LHCN-M2 (cell line): ENCODE results near the gene LAMTOR1. TPM values are rescaled to one million over a fixed set of nuclear protein-coding genes. Genes with fewer than 3 reads are reported as not detected.

Source experiments
- DNase-seq: peaks from one replicate; pipeline ENCODE4 v3.0.0-alpha.2; 2012; ENCODE audit warnings: low read depth
- total RNA-seq: library from RNA; depleted of rRNA; stranded (reverse); fragments of >200 nt; gene quantifications from 2 replicates; pipeline ENCODE4 v1.2.3, GENCODE V29; 2014

Gene LAMTOR1
- total RNA-seq, 1 experiment from 2014 or later: 150 TPM

DNA sequence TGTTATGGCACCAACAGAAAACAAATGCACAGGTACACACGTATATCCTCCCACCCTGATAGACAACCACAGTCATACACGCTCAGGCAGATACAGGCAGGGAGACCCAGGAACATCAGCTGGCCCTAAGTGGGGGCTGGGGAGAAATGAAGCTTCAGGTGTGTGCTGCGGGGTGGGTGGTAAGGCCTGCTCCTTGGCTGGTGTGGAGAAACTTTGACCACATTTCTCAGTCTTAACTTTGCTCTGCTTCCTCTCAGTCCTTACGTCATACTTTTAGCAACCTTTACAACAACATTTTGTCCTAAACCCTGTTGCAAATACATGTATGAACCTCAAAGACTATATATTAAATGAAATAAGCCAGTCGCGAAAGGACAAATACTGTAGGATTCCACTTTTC is 16.1 kb upstream of the LAMTOR1 start:
- no peak for DNase-seq

DNA sequence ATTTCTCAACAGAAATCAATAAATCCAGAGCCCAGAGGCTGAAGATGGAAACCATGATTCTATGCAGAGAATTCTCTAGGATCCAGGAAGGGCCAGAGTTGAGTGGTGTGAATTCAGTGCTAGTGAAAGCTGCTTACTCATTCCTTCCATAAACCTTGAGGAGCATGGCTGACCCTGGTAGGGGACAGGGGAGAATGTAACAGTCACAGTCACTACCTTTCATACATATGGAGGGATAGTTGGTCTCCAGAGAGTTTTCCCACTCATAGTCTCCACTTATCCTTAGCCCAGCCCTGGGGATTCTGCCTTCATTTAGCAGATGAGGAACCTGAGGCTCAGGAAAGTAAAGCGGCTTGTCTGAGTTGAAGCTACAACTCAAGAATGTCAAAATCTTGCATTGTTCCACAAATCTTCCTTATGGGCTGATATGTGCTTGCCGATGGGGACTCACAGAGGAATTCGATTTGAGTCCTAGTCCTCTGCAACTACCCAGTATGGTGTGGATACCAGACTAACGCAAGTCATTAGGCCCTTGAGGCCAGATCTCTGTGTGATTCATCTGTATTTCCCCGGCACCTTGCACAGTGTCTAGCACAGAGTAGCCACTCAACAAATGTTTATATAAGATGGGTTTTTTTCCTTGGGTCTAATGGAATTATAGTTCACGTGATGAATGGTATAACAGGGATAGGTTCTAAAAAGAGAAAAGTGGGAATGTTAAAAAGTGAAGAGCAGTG is 13.1 kb upstream of the LAMTOR1 start:
- no peak for DNase-seq

DNA sequence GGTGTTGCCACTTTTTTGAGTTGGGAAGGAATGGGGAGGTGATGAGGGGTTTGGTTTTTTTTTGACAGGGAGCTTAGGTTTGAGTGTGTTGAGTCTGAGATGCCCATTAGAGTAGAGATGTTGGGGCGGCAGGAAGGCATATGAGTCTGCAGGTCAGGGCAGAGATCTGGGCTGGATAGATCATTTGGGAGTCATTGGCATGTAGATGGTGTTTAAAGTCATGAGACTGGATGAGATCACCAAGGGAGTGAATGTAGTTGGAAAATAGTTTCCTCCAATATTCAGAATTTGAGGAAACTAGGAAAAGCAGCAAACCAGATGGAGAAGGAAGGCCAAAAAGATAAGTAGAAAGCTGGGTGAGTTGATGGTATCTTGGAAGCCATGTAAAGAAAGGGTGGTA is 11.5 kb upstream of the LAMTOR1 start:
- no peak for DNase-seq

DNA sequence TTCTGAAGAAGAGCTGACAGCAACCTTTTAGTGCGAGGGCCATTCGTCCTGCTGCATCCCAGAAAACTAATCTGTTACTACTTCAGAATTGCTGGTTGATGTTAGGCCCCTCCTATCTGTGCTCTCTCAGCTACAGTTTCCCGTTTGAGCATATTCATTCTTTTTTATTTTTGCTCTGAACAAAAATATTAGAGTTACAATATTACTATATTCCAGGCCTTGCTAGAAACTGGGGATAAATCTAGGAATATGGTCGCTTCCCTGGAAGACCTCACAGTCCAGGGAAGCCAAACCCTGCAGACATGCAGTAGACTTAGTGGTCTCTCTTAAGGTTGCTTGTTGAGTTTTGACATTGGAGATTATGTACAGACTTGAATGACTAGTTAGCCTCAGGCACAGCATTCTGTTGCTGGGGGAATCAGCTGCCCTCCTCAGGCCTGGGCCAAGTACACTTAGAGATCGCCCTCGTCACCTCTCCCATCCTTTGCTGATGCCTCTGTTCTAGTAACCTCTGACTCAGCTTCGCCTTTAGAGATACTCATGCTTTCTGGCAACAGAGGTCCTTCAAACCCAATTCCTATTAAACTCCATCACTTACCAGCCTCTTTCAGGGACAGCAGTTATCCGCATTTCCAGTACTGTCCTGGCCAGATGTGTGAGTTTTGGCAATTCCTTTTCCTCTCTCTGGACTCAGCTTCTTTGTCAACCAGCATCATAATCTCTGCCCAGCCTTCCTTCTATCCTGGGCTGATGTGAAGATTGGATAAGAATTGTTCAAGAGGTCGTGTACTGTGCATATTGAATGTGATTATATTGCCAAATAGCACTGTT is 10.1 kb upstream of the LAMTOR1 start:
- DNase-seq: peak; percentile 55

DNA sequence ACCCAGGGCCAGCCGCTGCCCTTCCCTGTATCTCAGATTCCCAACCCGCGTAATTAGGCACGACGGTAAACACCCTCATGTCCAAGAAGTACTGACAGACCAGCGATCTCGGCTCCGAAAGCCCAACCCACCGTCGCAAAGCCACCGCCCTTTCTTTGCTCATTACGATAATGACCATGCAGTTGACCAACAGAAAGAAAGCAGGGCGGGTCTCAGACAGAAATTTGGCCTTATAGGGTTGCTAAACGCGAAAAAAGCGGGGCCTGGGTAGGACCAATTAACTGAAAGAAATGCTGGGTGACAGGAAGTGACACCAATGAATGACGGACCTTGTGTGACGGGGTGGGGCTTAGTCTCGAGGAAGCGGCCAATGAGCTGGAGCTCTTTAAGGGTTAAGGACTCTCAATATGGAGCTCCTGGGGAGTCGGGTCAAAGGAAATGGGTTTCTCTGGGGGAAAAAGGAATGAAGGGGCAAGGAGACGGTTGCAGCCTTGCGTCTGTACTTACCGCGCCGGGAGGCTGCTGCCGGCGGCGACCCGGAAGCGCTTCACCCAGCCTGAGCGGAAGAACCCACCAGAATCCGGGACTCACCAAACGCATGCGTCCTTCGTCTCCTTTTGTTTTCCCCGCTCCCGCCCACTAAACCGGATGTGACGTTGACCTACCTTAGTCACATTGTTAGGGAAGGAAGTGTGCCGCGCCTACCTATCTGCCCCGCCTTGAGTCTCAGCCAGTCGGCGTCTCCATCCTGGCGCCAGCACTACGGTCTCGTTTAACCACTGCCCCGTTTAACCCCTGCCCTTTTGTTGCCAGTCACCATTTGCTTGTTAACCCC is 9.3 kb upstream of the LAMTOR1 start, which contains the start of gene ANAPC15:
TSS of gene ANAPC15 (minus strand) at position 553 of the 835 bp plus-strand sequence. CDS start 1,419 bp downstream, outside the sequence.
- DNase-seq: peak; percentile 100

DNA sequence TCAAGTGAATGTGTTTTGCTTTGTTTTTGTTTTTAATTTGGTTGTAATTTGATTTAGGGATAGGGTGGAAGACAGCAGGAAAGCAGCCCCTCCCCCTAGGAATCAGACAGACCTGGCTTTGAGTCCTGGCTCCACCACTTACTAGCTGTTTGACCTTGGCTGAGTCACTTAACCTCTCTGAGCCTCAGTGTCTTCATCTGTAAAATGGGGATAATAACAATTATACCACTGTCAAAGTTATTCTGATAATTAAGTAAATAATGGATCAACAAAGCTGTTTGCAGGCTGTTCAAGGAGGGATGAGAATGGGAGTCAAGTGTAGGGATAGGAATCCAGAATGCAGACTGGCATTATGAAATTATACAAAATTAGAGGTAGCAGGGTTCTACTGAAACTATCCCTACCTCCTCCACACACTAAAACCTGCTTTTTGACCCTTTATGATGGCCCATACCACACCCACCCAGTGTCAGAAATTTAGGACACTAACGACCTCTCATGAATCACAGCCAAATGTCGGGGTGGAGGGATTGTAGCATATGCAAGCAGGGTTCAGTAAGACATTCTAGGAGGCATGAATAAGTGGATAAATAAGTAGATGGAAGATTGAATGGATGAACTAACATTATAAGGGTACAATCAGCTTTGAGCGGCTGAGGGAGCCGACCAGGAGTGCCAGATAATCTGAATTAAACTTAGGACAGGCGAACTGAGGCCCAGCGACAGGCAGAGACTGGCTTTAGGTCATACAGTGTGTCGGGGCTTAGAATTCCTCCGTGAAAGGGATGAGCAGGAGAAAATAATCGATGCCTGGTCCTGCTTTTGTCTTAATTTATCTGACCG is 8.4 kb upstream of the LAMTOR1 start:
- DNase-seq: peak; percentile 27

DNA sequence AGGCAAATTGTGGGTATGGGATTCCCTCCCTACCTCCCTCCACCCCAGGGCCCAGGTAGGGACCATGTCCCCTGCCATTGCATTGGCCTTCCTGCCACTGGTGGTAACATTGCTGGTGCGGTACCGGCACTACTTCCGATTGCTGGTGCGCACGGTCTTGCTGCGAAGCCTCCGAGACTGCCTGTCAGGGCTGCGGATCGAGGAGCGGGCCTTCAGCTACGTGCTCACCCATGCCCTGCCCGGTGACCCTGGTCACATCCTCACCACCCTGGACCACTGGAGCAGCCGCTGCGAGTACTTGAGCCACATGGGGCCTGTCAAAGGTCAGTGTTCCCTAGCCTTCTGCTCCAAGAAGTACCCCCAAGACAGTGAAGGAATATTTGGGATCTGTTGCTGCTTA is 2.8 kb upstream of the LAMTOR1 start, which contains the start of gene TOMT:
TSS of gene TOMT (plus strand) at position 37 of the 400 bp plus-strand sequence. CDS start at position 65, 28 bp downstream.
- DNase-seq: no peak

DNA sequence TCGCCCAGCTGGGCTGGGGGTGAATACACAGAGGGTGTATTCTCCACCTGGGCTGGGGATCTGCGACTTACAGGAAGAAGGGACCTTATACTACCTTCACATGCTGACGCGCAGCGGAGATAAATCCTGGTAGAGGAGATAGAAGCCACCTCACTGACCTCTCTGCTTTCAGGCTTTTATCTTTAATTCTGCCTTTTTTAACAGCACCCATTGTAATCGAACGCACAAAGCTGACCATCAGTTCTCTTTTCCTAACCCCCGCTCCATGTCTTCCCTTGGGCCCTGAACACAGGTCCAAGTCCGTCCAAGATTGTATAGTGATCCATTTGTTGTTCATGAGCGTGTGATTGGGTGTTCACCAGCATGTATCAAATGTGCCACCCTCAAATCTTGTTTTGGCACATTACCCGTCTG is 664 bp upstream of the LAMTOR1 start:
- DNase-seq: no peak

DNA sequence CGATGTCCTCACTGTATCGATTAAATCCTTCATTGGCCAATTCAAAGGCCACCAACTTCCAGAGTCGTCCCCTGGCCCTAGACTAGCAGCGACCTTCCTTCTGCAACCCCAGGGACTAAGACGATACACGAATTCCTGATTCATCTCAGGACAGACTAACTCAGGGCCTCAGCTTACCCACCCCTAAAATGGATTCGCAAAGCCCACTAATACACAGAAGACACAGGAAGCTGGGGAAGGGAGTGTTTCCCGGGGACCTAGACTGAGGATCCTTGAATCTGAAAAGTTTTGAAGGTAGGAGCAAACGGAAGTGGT is 509 bp downstream of the LAMTOR1 start:
- DNase-seq: no peak

DNA sequence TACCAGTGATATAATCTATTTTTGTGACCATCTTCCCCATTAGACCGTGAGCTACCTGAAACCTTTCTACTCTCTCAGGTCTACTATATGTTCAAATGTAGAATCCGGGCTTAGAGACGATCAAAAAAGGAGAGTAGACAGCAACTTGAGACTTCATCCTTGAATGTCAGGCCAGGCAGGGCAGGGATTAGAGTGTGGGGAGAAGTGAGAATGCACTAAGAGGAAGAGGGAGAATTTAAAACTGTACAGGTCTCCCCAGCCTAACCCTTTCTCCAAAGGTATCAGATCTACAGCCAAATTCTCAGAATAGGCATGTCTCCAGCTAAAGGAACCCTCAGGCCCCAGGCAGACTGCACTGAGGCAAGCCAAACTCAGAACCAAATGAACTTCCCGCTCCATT is 935 bp downstream of the LAMTOR1 start:
- no peak for DNase-seq

DNA sequence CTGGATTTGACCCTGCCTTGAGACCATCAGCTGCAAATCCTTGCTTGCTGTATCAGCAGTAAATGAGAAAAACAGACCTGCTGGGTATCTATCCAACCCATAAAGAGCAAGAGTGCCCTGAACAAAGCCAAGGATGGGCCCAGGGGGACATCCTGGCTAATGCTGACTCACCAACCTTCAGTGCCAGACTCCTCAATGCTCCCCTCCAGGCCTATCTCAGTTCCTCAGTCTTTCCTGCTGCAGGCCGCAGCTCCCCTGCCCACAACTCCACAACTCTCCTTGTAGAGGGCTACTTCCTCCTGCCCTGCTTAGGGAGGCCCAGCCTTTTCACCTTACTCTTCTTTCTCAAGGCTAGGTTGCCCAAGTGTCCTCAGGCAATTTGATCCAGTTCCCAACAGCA is 2.6 kb downstream of the LAMTOR1 start:
- no peak for DNase-seq

DNA sequence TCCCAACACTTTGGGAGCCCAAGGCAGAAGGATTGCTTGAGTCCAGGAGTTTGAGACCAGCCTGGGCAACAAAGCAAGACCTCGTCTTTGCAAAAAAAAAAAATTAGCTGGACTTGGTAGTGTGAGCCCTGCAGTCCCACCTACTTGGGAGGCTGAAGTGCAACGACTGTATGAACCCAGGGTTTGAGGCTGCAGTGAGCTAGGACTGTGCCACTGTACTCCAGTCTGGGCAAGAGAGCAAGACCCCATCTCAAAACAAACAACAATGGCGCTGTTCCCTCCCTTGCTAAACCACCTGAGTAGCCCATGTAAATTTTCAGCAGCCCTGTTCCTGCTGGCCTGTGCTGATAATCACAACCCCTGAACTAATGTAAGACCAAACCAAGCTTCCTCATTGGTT is 3.1 kb downstream of the LAMTOR1 start:
- no peak for DNase-seq

DNA sequence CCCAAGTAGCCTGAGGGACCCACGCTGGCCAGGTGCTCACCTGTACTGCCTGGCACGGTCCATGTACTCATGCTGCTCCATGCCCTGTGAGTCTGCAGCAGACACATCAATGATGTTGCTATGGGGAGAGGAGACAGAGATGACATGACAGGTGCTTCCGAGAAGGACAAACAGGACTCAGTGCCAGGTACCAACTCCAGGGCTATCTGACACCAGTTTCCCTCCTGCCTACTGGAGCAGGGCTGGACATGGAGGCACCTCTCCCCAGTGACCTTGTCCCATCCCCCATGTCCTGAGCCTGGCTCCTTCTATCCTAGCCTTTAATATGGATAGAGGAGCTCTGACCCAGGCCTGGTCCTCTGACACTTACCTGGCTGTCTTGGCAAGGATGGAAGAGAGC is 4.4 kb downstream of the LAMTOR1 start:
- DNase-seq: no peak

DNA sequence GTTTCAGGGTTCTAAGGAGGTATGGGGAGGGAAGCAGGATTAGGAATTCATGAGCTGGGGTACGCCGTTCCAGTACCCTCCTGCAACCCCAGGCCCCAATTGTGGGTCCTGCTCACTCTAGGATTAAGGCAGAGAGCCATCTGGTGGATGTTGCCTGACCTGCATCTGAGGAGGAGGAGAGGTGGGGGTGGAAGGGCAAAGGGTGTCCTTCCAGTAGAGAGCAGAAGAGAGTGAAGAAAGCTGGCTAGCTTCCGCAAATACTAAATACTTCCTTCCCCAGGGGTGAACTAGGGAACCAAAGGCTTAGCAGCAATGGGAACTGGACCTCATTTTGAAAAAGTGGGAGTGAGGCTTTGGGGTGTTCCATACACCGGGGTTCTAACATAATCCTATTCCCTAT is 11.8 kb downstream of the LAMTOR1 start:
- peak; percentile 48 for DNase-seq

DNA sequence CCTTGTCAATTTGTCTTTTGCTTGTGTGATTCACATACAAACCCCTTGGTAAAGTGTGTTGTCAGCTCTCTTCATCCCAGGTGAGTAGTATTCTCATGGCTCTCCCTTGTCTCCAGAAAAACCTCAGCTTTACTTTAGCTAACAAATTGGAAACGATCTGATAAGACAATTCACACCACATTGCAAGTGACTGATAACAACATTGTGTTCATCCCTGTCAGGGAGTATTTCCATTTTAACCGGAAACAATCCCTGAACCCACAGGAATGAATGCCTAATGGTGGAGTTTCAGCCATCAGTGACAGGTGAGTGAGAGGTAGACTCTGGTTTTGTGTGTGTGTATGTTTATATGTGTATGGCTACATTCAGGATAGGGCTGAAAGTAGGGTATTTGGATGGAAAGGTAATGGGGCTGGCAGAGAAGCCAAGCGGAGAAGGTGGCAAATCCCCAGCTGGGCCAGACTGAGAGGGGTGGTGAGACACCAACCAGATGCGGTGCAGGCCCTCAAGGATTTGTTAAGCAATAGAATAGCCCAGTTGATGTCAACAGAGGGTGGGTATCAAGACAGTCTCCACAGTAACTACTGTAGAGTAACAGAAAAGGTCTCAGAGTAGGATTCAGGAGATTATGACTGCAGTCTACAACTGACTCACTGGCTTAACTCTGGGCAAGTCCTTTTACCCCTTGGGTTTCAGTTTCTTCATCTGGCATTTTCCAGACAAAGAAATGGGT is 14.9 kb downstream of the LAMTOR1 start:
- DNase-seq: no peak

DNA sequence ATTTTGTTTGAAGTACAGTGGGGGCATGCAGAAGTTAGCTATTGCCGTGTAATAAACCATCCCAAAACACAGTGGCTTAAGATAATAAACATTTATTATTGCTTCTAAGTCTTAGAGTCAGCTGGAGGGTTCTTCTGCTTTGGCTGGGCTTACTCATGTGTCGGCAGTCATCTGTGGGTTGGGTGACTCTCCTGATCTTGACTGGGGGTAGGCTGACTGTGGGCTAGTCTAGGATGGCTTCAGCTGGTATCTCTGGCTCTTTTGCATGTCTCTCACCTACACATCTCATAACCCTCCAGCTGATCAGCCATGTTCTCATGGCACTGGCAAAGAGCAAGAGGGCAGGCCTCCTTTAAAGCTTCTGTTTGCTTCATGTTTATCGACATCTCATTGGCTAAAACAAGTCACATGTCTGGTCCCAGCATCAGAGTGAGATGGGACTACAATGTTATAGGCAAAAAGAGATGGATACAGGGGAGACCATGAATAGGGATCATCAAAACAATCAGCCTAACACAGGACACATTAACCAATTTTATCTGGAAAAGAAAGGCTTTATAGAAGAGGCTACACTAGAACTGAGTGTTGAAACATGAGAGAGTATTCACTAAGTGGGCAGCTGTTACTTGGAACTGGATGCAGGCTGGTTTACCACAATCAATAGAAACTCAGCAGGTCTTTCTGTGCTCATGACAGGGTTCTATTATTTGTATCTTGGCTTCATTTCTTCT is 17.3 kb downstream of the LAMTOR1 start:
- no peak for DNase-seq

DNA sequence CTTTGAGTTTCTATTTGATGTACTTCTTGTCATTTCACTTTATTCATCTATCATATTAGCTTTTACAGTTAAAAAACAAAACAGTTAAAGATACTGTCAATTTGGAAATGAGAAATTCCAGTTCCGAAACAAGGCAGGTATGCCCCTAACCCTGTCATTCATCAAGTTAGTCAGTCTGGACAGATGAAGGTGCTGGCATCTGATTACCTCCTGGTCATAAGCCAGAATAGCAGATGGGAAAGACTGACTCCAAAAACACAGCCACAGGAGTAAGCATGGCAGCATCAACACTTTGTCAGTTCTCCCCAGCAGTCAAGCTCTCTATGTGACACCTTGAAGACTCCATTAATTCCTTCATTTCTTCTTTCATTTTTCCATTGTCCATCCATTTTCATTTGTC is 18.1 kb downstream of the LAMTOR1 start:
- no peak for DNase-seq

DNA sequence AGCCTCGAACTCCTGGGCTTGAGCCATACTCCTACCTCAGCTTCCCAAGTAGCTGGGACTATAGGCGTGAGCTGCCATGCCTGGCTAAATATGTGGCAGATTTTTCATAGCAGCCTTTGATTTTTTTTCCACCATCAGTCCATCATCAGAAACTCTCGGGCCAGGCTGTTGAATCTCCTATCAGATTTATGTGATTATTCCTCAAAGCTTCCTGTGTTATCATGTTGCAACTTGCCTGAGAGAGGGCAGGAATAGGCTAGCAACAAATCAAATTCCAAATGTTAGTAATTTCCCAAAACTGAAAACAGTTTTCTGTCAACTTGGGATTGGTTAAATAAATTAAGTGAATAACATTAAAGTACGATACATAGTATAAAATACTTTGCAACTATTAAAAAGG is 19.0 kb downstream of the LAMTOR1 start:
- DNase-seq: no peak

DNA sequence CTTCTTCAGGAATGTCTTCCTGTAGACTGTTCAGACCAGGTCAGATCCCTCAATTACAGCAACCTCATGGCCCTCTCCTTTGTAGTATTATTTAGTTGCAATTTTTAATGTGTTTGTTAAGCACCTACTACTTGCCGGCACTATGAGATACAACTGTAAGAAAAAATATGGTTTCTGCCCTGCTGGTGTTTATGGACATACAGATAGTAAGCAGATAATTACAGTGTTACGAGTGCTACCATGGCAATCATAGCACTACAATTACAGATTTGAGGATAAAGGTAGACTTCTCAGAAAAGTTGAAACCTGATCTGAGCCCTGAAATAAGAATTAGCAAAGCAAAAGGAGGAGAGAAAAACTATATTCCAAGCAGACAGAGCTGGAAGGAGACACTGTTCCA is 19.7 kb downstream of the LAMTOR1 start:
- no peak for DNase-seq
